GM23338 (cell line): Measurements from ENCODE around the gene PALLD. TPM values are rescaled to one million over a fixed set of nuclear protein-coding genes. Genes with fewer than 3 reads are reported as not detected.

Source experiments
- ATAC-seq: fragments of 200-7000 bp; cut with Tn5 transposase; 3 replicates; pipeline ENCODE4 v1.9.1; 2020
- DNase-seq: peaks from one replicate; pipeline ENCODE4 v3.0.0-alpha.2; 2015; ENCODE audit warnings: low spot score
- H2AFZ ChIP-seq: fragments of 200-600 bp; sonication (generic); 2 replicates; pipeline ENCODE4 v1.8.0; 2016; ENCODE audit warnings: antibody characterized with exemption, mild to moderate bottlenecking, moderate library complexity
- H3F3A ChIP-seq: fragments of 200-600 bp; sonication (generic); replicated peaks from 2 replicates; pipeline ENCODE4 v1.8.0; 2017; ENCODE audit warnings: antibody characterized with exemption, mixed run types, low read depth
- H3K27ac ChIP-seq: fragments of 200-600 bp; sonication (generic); 2 replicates; pipeline ENCODE4 v1.6.1; 2016; ENCODE audit warnings: low read depth
- H3K27me3 ChIP-seq: fragments of 200-600 bp; sonication (generic); 2 replicates; pipeline ENCODE4 v1.8.0; 2016; ENCODE audit warnings: mild to moderate bottlenecking, mixed run types, moderate library complexity; ENCODE audit not compliant: insufficient read depth
- H3K36me3 ChIP-seq: fragments of 200-600 bp; sonication (generic); 2 replicates; pipeline ENCODE4 v1.8.0; 2016; ENCODE audit warnings: mild to moderate bottlenecking; ENCODE audit not compliant: insufficient read depth
- H3K4me1 ChIP-seq: fragments of 200-600 bp; sonication (generic); 2 replicates; pipeline ENCODE4 v1.8.0; 2016; ENCODE audit warnings: mild to moderate bottlenecking, moderate library complexity; ENCODE audit not compliant: insufficient read depth
- H3K4me2 ChIP-seq: fragments of 200-600 bp; sonication (generic); 2 replicates; pipeline ENCODE4 v1.7.1; 2017; ENCODE audit warnings: mixed run types
- H3K4me3 ChIP-seq: fragments of 200-600 bp; sonication (generic); 2 replicates; pipeline ENCODE4 v1.6.1; 2016; ENCODE audit warnings: mixed run types
- H3K79me2 ChIP-seq: fragments of 200-600 bp; sonication (generic); replicated peaks from 2 replicates; pipeline ENCODE4 v1.8.0; 2017; ENCODE audit warnings: mild to moderate bottlenecking; ENCODE audit not compliant: insufficient read depth
- H3K9me2 ChIP-seq: fragments of 200-600 bp; sonication (generic); 2 replicates; pipeline ENCODE4 v1.8.0; 2017; ENCODE audit not compliant: insufficient read depth
- H4K20me1 ChIP-seq: fragments of 200-600 bp; sonication (generic); replicated peaks from 2 replicates; pipeline ENCODE4 v1.8.0; 2017; ENCODE audit warnings: mild to moderate bottlenecking; ENCODE audit not compliant: insufficient read depth
- H3K27ac Mint-ChIP-seq: 2 replicates; pipeline ENCODE4 v1.8.0; 2020; ENCODE audit warnings: inconsistent platforms, mild to moderate bottlenecking, moderate library complexity, mixed read lengths
- H3K27me3 Mint-ChIP-seq: 3 replicates; pipeline ENCODE4 v1.8.0; 2022; ENCODE audit warnings: low read depth, mild to moderate bottlenecking, moderate library complexity, mixed read lengths, inconsistent platforms; ENCODE audit not compliant: insufficient read depth, poor library complexity
- H3K36me3 Mint-ChIP-seq: 3 replicates; pipeline ENCODE4 v1.8.0; 2021; ENCODE audit warnings: low read depth, mild to moderate bottlenecking, inconsistent platforms, moderate library complexity, mixed read lengths
- H3K4me1 Mint-ChIP-seq: 3 replicates; pipeline ENCODE4 v1.8.0; 2020; ENCODE audit warnings: mild to moderate bottlenecking, inconsistent platforms, mixed read lengths
- H3K4me3 Mint-ChIP-seq: 3 replicates; pipeline ENCODE4 v1.8.0; 2021; ENCODE audit warnings: moderate library complexity, mild to moderate bottlenecking, inconsistent platforms, mixed read lengths
- H3K9me3 Mint-ChIP-seq: 3 replicates; pipeline ENCODE4 v1.8.0; 2020; ENCODE audit warnings: moderate library complexity, mild to moderate bottlenecking, inconsistent platforms, mixed read lengths
- CTCF ChIP-seq, 2 experiments: fragments of 200-600 bp in 1 of 2; sonication (generic) in 1 of 2; conservative IDR thresholded peaks; 2 replicates each; pipeline versions ENCODE4 v1.5.1 to v1.6.1; 2016 to 2017; ENCODE audit warnings: antibody characterized with exemption in 2 of 2, low read depth in 2 of 2, mild to moderate bottlenecking in 2 of 2, moderate library complexity in 1 of 2
- EZH2phosphoT487 ChIP-seq: fragments of 200-600 bp; sonication (generic); IDR thresholded peaks from one replicate; pipeline ENCODE4 v1.8.1; 2018; ENCODE audit warnings: antibody characterized with exemption; ENCODE audit not compliant: unreplicated experiment
- ZNF114 ChIP-seq: fragments of 250-450 bp; sonication (Bioruptor Pico); IDR thresholded peaks from 2 replicates; pipeline ENCODE4 v1.5.0; 2020; ENCODE audit warnings: mild to moderate bottlenecking, moderate library complexity
- ZNF331 ChIP-seq: fragments of 250-450 bp; sonication (Bioruptor Pico); IDR thresholded peaks from 2 replicates; pipeline ENCODE4 v1.5.0; 2020; ENCODE audit warnings: low read depth, mild to moderate bottlenecking, moderate library complexity
- polyA plus RNA-seq: library from polyadenylated mRNA; unstranded; fragments of >200 nt; fragmentation: Nextera tagmentation; extraction: Ambion mirVana; gene quantifications from 2 replicates; pipeline ENCODE4 v1.2.1, GENCODE V29; 2016
- total RNA-seq: library from RNA; depleted of rRNA; stranded (reverse); fragments of >200 nt; shearing (Covaris generic); gene quantifications from 2 replicates; pipeline ENCODE4 v1.2.3, GENCODE V29; 2014
- TF ChIP-seq, protein P1 (sequence below): fragments of 250-450 bp; sonication (Bioruptor Pico); IDR thresholded peaks from 2 replicates; pipeline ENCODE4 v1.5.0; 2020; ENCODE audit warnings: mild to moderate bottlenecking, moderate library complexity

PALLD gene
- total and polyA plus RNA-seq, 2 experiments from 2014 or later = 13.1 to 30.2 TPM

DNA sequence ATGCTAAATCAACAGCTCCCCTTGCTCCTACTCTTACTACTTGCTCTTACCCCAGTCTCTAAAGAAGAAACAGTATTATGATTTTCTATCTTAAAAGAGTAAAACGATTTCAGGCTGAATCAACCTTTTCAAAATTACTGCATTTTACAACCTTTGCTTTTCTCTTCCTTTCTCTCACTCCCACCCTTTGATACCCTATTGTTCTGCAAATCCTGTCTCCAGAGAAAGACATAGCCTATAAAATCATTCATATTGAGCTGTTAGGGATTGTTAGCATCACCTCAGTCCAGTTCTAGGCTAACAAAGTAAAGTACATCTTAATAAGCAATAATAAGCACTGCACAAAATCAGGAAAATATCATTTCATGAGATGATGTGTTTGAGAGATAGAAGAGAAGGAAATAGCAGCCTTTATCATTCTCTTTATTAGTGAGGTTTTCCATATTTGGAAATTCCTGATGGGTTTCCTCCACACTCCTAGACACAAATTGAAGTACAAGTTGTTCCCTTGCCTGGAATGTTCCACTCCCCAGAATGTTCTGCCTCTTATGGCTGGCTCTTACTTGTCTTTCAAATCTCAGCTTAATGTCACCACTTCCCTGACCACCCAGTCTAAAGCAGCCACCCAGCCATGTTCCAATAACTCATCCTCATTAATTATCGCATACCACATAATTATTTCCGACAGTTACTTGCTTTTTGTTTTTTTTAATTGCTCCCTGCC lies 219.7 kb downstream of the PALLD start (continued):
- TF ChIP-seq, protein P1, sequence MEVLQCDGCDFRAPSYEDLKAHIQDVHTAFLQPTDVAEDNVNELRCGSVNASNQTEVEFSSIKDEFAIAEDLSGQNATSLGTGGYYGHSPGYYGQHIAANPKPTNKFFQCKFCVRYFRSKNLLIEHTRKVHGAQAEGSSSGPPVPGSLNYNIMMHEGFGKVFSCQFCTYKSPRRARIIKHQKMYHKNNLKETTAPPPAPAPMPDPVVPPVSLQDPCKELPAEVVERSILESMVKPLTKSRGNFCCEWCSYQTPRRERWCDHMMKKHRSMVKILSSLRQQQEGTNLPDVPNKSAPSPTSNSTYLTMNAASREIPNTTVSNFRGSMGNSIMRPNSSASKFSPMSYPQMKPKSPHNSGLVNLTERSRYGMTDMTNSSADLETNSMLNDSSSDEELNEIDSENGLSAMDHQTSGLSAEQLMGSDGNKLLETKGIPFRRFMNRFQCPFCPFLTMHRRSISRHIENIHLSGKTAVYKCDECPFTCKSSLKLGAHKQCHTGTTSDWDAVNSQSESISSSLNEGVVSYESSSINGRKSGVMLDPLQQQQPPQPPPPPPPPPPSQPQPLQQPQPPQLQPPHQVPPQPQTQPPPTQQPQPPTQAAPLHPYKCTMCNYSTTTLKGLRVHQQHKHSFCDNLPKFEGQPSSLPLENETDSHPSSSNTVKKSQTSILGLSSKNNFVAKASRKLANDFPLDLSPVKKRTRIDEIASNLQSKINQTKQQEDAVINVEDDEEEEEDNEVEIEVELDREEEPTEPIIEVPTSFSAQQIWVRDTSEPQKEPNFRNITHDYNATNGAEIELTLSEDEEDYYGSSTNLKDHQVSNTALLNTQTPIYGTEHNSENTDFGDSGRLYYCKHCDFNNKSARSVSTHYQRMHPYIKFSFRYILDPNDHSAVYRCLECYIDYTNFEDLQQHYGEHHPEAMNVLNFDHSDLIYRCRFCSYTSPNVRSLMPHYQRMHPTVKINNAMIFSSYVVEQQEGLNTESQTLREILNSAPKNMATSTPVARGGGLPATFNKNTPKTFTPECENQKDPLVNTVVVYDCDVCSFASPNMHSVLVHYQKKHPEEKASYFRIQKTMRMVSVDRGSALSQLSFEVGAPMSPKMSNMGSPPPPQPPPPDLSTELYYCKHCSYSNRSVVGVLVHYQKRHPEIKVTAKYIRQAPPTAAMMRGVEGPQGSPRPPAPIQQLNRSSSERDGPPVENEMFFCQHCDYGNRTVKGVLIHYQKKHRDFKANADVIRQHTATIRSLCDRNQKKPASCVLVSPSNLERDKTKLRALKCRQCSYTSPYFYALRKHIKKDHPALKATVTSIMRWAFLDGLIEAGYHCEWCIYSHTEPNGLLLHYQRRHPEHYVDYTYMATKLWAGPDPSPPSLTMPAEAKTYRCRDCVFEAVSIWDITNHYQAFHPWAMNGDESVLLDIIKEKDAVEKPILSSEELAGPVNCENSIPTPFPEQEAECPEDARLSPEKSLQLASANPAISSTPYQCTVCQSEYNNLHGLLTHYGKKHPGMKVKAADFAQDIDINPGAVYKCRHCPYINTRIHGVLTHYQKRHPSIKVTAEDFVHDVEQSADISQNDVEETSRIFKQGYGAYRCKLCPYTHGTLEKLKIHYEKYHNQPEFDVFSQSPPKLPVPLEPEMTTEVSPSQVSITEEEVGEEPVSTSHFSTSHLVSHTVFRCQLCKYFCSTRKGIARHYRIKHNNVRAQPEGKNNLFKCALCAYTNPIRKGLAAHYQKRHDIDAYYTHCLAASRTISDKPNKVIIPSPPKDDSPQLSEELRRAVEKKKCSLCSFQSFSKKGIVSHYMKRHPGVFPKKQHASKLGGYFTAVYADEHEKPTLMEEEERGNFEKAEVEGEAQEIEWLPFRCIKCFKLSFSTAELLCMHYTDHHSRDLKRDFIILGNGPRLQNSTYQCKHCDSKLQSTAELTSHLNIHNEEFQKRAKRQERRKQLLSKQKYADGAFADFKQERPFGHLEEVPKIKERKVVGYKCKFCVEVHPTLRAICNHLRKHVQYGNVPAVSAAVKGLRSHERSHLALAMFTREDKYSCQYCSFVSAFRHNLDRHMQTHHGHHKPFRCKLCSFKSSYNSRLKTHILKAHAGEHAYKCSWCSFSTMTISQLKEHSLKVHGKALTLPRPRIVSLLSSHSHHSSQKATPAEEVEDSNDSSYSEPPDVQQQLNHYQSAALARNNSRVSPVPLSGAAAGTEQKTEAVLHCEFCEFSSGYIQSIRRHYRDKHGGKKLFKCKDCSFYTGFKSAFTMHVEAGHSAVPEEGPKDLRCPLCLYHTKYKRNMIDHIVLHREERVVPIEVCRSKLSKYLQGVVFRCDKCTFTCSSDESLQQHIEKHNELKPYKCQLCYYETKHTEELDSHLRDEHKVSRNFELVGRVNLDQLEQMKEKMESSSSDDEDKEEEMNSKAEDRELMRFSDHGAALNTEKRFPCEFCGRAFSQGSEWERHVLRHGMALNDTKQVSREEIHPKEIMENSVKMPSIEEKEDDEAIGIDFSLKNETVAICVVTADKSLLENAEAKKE (CRISPR knock-in tag) = no peak
- TF ChIP-seq ZNF114 (CRISPR knock-in tag) = no peak
- TF ChIP-seq CTCF (conservative IDR thresholded peaks at IDR 0.05; ENCODE audit: low read depth in 2 of 2) = no peak
- no peak for TF ChIP-seq ZNF331

DNA sequence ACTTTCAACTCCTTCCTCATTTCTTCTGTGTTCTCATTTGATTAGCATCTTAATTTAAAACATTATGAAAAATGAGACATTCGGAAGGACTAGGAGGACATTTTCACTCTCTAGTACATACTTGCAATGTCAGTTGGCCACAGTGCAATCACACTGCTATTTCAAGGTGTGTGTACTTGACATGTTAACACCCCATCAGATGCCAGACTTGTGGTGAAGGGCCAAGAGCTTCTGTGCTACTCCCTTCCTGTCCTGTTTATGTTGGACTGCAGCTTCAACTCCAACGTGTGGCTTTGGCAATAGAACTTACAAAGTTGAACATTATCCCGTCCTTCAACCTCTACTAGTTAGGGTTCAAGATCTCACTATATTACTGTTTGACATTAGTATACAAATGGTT lies 221.0 kb downstream of the PALLD start:
- peaks cover 17% of the 10 kb centered on the region for H3K4me1 Mint-ChIP-seq
- H3K27ac Mint-ChIP-seq = no peak overlapping the region
- Histone ChIP-seq H3K79me2 (no peaks in the 10 kb centered on the region), H3K4me3 (no peak overlapping the region), H3F3A (no peaks in the 10 kb centered on the region), H3K4me2 (no peak overlapping the region), H3K27me3 (peaks cover 25% of the 10 kb centered on the region), H3K4me1 (peaks cover 14% of the 10 kb centered on the region), H3K9me2 (0 out of 2 replicates have a peak, but pooled peaks cover 3% of the 10 kb centered on the region), H4K20me1 (no peaks in the 10 kb centered on the region), H3K27ac (no peak overlapping the region), H2AFZ (no peak overlapping the region), H3K36me3 (no peaks in the 10 kb centered on the region)
- DNase-seq (no peak), ATAC-seq (no peak)
- no peaks in the 10 kb centered on the region for H3K9me3 Mint-ChIP-seq
- H3K4me3 Mint-ChIP-seq = no peak overlapping the region
- TF ChIP-seq EZH2phosphoT487 = no peak
- no peaks in the 10 kb centered on the region for H3K27me3 Mint-ChIP-seq
- H3K36me3 Mint-ChIP-seq = peaks cover 2% of the 10 kb centered on the region; the same call in 1 of the 3 replicates
